GM18519 (cell line): ENCODE measurements around the gene ZNF664.

Experiments
- ATAC-seq: cut with Tn5 transposase; IDR thresholded peaks from one replicate; pipeline ENCODE4 v1.9.1; 2021; ENCODE audit warnings: mild to moderate bottlenecking, moderate library complexity; ENCODE audit not compliant: unreplicated experiment, low FRiP score

ZNF664 gene

GRCh38 chr12:123986374-123986965 is 13.5 kb downstream of the ZNF664 start:
- no peak for ATAC-seq

- no peak for ATAC-seq
Measured at GRCh38 chr12:123987022-123987421, 14.0 kb downstream of the ZNF664 start.

DNA sequence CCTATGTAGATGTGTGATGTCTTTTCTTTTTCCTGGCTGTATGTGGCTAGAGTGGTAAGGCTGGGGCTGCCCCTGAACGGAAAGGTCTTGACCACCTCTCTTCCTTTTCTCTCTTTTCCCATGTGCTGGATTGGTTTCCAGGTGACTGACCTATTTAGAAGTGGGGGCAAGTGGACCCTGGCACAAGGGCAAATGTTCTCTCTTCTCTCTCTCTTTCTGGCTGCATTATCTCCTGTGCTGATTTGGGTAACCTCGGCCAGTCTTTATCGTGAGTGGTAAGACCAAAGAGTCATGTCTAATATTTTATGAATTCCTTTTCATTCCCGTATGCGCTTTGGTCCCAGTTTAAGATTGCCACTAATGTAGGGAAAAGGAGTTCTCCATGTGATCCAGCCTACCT is 16.2 kb downstream of the ZNF664 start:
- no peak for ATAC-seq

DNA sequence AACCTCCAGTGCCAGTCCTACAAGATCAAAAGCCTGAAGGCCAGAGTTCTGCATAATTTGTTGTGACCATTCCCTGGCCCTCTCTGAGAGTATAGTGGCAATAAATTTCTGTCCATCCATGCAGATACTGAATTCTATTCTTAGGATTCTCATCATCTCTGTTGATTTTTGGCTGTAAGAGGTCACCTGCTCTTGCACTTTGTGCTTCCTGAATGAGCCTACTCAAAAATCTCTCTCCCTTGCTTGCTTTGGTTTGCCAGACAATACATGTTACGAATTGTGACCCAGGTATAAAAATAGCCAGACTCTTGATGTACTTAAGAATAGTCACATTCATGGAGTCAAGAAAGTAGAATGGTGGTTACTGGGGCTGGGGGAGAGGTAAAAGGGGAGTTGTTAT is 16.7 kb downstream of the ZNF664 start:
- ATAC-seq: no peak

DNA sequence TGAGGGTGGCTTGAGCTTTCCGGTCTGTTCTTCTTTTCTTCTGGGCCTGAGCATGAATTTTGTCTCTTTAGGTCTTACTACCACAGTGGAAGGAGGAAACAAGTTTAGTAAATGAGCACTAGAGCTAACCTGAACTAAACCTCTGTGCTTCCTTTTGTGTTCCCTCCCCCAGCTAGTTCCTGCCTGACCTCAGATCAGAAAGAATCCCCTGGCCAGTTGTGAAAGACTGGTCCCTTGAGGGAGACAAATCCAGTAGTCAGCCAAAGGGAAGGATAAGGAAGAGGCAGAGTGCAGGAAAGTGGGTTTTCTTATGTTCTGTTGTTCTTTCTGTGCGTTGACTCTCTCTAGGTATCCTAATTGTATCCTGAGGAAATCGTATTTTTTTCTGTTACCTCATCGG is 17.5 kb downstream of the ZNF664 start:
- no peak for ATAC-seq

GRCh38 chr12:123991372-123991951 is 18.4 kb downstream of the ZNF664 start:
- ATAC-seq: no peak

- ATAC-seq: no peak
Measured at GRCh38 chr12:123992118-123992825, 19.3 kb downstream of the ZNF664 start.

DNA sequence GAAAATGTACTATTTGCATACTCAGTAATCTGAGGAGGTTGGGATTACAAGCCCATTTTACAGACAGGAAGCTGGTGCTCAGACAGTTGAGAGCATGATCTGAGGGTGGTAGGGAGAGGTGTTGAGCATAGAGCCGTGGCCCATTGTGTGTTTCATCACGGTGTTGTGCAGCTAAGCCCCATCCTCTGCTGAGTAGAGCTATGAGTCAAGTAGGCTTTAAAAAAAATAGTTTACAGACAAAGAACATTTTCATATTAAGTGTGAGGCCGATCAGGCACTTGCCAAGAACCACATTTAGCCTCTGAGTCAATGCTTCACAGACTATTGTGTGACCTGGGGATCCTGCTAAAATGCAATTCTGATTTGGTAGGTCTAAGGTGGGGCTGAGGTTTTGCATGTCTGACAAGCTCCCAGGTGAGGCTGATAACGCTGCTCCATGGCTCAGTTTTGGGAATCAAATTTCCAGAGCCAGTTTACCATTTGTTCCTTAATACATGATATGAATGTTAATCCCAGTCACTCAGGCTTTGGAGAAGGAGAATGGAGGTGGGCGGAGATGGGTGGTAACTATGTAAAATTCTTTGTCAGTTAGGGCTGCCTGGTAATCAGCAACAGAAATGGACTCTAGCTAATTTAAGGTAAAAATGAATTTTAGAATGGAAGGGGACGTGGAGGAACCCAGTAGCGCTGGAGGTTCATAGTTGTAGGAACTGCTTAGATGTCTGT is 22.2 kb downstream of the ZNF664 start:
- no peak for ATAC-seq

DNA sequence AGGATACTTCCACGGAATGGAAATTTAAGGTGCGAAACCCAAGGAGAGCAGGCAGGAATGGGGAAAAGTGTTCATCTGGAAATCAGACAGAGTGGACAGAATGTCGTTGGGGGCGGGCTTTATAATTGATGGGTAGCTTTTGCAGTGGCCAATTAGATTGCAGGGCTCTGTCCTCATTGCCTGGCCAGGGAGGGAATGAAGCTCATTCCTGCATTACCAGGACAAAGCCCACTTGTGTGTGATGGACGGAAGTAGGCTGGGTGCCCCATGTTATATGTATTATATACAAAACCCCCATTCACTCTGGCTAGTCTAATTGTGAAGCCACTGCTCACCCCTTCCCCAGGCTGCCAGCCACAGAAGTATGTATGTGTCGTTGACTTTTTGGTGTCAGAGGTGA is 23.6 kb downstream of the ZNF664 start:
- ATAC-seq: no peak

DNA sequence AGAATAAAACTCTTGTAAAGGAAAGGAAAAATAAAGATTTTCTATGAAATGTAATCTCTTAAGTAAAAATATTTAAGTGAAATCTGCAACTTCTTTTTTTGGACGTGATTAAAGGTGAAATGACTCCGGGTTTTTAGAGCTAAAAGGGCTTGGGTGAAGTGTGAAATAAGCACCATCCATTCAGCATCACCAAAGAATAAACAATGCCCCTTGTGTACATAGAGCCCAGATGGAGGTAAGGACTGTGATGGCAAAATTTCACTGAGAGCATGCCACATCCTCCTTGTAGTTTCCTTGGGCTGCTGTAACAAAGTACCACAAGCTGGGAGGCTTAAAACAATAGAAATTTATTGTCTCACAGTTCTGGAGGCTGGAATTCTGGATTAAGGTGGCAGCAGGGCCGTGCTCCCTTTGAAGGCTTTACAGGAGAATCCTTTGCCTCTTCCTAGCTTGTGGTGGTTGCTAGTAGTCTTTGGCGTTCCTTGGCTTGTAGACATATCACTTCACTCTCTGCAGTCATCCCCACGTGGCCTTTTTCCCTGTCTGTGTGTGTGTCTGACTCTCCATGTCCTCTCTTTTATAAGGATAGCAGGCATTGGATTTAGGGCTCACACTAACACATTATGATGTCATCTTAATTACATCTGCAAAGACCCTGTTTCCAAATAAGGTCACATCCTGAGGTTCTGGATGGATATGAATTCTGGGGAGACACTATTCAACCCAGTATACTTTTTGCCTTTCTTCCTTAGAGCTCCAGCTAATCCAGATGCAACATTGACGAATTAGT is 24.2 kb downstream of the ZNF664 start:
- ATAC-seq: no peak

DNA sequence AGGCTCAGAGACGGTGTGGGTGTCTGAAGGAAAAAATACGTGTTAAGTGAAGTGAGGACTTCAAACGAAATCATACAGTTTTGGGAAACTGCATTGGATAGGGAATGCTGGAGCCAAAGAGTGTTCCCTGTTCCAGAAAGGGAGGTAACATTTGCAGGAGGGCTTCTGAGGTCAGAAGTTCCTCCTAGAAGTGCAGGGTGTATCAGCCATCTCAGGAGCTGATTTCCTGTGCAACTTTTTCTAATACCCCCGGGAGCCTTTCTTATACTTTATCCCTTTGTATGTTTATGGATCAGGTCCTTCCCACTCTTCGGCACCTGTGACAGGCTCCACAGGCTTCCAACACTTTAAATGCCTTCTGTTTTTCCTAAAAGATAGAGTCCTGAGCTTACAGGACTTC is 24.9 kb downstream of the ZNF664 start:
- no peak for ATAC-seq

GRCh38 chr12:123998344-123998990 is 25.5 kb downstream of the ZNF664 start:
- no peak for ATAC-seq

GRCh38 chr12:123998991-123999359 is 26.0 kb downstream of the ZNF664 start:
- no peak for ATAC-seq

GRCh38 chr12:124000111-124000510 is 27.1 kb downstream of the ZNF664 start:
- no peak for ATAC-seq

GRCh38 chr12:124001343-124001742 is 28.3 kb downstream of the ZNF664 start:
- ATAC-seq: no peak

DNA sequence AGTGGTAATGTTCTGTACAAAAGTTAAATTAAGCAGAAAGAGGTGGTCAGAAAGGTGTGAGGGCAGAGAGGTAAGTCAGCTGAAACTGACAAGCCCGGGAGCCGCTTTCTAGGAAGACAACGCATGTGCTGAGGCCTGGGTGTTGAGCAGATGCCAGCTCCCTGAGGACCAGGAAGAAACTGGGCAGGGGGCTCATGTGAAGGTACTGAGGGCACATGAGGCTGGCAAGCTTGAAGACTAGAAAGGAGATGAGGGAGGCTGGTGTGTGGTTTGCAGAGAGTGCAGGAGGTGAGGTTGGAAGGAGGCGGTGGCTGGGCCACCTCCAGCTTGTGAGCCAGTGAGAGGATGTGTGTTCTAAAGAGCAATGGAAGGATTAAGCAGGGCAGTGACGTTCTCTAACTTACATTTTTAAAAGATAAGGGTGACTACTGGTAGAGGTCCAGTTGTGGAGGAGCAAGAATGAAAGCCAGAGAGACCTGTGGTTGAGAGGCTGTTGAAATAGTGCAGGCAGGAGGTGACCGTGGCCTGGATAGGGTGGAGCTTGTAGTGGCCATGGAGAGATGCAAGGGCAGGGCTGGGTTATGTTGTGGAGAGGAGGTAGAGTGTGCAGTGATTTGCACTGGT is 29.1 kb downstream of the ZNF664 start:
- no peak for ATAC-seq

DNA sequence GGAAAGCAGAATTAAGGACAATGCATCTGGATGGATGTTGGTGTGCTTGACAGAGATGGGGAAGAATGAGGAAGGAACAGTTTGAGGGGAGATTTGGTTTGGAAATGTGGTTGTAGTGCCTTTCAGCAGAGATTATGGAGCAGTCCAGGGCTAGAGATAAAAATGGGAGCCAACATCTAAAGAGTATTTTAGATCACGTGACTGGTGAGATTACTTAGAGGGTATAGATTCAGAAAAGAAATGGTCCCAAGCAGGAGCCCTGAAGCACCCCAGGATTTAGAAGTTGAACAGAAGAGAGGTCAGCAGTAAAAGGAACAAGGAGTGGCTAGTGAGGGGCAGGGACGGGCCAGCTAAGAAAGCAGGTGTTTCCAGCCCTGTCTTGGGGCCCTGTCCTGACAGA is 29.6 kb downstream of the ZNF664 start:
- no peak for ATAC-seq

DNA sequence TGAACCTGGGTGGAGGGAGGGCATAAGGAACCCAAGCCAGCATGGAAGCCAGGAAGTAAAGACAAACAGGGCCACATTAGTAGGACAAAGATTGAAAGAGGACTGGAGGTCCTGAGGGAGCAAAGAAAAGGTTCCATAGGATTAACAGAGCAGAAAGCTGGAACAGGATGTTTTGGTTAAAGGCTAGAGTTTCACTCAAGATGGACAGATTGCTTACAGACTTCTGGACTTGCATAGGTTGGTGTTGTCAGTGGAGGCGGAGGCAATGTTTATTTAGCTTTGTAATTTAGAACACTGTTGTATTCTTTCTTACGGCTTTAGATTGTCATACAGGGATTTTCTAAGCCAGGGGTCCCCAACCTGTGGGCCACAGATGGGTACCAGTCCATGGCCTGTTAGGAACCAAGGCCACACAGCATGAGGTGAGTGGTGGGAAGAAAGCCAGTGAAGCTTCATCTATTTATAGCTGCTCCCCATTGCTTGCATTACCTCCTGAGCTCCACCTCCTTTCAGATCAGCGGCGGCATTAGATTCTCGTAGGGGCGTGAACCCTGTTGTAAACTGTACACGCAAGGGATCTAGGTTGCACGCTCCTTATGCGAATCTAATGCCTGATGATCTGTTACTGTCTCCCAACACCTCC is 31.3 kb downstream of the ZNF664 start:
- ATAC-seq: no peak

GRCh38 chr12:124006085-124006845 is 33.2 kb downstream of the ZNF664 start:
- no peak for ATAC-seq
